D721Med (cell line): ENCODE results near the gene HRAS.

Experiments used
- DNase-seq: peaks from one replicate; pipeline ENCODE4 v3.0.0; 2011; ENCODE audit warnings: low spot score; ENCODE audit not compliant: insufficient read length
- FAIRE-seq: peaks from 2 replicates; lab custom pipeline; 2011; peaks lifted over from hg19 to GRCh38; lab: Jason Lieb, UNC
- CTCF ChIP-seq: IDR thresholded peaks from 2 replicates; pipeline ENCODE4 v1.5.1; 2012; ENCODE audit warnings: mild to moderate bottlenecking, control low read depth; ENCODE audit not compliant: insufficient read depth; ENCODE audit errors: missing control alignments

The HRAS gene

DNA sequence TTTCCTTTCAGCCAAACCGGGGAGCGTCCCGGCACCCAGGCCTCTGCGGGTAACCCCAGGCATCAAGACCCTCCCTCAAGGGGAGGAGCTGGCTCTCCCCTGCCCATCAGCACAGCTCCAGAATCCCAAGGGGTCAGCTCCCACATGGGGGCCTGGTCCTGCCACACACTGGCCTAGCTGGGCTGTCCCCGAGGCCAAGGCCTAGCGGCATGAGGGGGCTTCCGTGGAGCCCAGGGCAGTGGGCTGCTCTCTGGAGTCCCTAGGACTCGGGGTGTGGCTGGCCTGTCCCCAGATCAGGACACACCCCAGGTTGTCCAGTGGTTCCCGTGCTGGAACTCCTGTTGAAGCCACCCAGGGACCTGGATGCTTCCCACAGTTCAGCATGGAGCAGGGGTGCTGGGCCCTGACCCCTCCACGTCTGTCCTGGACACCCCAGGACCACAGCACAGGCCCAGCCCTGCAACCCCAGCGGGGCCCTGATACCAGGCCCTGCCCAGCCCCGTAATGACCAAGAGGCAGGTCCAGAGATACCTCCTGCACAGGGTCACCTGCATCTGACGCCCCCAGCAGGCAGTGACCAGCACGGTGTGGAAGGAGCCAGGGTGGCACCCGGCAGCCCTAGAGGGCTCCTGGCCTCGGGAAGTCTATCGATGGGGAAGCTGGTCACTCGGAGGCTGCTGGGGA, 5.5 kb downstream of the HRAS start:
- DNase-seq (no peak), FAIRE-seq (no peak)
- TF ChIP-seq CTCF = no peak

DNA sequence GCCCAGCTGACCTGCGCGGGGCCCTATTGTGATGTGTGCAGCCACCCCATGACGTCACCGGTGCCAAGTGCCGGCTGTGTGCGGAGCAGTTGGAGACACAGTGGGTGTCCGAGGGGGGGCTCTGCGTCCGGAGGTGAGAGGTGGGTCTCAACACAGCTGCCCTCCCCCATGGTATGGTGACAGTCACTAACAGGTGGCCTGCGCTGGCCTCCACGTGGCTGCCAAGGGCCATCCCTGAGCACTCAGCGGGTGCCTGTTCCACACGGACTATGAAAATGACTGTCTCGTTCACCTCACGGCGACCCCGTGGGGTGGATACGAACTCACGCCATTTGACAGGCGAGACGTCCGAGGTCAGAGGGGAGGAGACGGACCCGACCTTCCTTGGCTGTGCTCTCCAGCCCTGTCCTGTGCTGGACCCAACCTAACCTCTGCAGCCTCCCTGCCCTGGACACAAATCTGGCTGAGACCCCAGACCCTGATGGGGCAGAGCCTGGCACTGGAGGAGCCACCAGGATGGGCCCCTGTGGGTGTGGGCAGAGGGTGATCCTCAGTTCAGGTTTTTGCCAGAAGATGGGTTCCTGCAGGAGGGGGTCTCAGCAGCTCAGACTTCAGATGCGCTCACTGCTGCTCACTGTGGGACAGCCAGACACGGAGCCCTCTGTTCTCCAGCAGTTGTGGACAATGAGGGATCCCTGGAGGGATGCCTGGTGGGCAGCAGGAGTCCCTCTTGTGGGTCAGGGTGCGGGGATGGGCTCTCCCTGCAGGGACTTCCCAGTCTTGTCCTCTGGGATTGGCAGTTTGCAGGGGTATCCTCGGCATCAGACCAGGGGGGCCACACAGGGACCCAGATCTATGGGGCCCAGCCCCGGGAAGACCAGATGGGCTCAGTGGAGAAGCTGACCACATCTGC, 6.3 kb downstream of the HRAS start:
- DNase-seq (no peak), FAIRE-seq (no peak)
- no peak for TF ChIP-seq CTCF

DNA sequence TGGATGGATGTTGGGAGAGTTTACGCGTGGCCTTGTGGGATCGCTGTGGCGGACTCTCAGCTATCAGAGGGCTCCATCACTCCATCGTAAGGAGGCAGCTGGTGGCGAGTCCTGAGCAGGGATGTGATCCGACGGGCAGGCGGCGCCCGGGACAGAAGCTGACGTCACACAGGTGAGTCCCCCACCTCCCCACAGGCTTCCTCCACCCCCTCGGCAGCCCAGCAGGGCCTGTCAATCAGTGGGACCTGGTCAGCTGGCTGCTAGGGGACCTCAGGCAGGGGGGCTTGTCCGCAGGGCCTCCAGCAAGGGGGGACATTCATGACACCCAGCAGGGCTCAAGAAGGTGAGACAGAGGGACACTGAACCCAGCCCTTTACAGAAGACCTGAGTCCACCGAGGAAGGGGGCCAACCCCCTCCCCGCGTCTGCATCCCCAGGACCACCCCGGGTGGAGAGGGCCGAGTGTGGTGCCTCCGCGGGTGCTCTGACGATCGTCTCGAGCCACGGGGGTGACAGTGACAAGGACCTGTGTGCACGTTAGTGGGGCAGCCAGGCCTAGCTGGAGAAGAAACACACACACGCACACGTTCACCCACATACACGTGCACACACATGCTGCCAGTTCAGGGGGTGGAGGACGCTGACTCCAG, 7.1 kb downstream of the HRAS start:
- DNase-seq (no peak), FAIRE-seq (no peak)
- TF ChIP-seq CTCF = no peak

DNA sequence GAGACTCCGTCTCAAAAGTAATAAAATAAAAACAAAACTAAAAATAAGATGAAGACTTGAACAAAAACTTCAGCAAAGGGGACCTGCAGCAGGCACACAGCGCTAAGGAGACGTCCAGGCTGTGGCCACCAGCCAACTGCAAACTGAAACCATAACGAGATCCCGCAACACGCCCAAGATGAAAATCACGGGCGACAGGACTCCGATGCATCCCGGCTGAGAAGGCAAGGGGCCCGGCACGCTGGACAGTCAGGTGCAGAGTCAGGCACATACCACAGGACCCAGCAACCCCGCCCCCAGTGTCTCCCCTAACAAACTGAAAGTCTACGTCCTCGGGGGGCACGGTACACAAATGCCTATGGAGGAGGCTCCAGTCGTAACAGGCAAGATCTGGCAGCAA, 9.2 kb downstream of the HRAS start:
- DNase-seq (no peak), FAIRE-seq (no peak)
- no peak for TF ChIP-seq CTCF

DNA sequence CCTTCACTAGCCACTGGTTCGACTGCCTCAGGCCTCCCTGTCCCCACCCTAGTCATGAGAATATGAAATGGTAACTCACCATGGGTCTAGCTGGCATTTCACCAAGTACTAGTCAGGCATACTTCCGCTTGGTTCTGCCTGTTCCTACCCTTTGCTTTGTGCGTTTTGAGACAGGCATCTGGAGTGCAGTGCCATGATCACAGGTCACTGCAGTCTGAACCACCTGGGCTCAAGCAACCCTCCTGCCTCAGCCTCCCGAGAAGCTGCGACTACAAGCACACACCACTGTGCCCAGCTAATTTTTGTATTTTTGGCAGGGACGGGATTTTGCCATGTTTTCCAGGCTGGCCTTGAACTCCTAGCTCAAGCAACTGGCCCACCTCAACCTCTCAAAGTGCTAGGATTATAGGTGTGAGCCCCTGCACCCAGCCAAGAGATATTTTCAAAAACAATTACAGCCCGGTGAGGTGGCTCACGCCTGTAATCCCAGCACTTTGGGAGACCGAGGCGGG, 14.1 kb downstream of the HRAS start:
- DNase-seq (no peak), FAIRE-seq (no peak)

More for the DNA sequence above, 14.1 kb downstream of the HRAS start:
- no peak for TF ChIP-seq CTCF
